Femur (tissue), 1 donor: Measurements from ENCODE around the gene VSX1.

Experiments used
- DNase-seq: peaks from one replicate; pipeline ENCODE4 v3.0.0-alpha.2; 2017

Gene VSX1

GRCh38 chr20:25065072-25065624 is 16.8 kb downstream of the VSX1 start:
- no peak for DNase-seq

DNA sequence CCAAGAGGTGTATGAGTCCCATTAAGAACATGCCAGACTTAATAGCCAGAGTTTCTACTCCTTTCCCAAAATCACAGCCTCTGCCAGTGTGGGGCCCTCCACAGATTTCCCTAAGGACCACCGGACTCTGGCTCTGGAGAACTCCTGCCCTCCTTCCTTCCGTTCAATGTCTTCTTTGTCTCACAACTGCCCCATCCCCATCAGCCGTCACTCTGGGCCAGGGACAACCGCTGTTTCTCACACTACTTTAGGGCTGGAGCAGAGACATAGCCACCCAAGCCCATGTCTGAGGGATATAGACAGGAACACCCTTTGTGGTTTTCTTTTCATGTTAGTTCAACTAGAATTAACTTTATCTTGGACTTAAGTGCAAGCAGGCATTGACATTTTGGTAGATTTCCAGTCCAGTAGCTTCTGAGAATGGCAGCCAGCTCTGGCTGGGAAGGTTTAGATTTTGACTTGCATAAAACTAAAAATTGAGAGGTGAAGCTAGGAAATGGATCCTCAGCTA is 17.3 kb downstream of the VSX1 start:
- DNase-seq: peak; percentile 7

GRCh38 chr20:25063981-25064380 is 18.0 kb downstream of the VSX1 start:
- peak; percentile 7 for DNase-seq

DNA sequence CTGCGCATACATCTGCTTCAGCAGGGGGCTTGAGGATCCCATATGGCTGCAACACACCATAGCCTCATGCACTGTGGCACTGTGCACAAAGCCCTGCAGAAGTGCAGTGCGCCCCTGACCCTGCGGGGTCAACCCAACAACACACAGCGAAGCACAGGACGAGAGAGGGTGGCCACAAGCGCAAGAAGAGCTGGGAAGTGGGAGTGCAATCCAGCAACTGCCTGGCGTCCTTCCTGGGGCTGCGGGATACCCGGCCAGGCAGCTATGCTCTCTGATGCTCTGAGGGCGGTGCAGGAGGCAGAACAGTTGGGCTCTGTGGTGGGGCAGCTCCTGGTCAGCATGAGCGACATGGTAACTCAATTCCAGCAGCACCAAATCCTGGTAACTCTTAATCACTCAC is 18.4 kb downstream of the VSX1 start:
- no peak for DNase-seq

DNA sequence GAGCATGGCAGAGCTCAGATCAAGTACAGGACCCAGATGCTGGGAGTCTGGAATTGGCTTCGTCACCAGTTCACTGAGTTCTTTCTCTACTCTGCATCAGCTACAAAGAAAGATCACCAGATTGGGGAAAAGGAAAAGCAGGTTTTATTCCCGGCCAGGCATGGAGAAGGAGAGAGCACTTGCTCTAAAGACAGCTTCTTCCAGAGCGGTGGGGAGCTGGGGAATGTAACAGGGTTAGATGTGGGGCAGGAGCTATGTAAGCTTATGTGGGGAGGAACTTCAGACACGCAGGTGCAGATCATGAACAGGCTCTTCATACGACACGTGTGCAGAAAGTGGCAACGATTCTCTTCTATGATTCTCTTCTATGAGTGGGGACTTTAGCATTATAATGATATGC is 19.1 kb downstream of the VSX1 start:
- no peak for DNase-seq

DNA sequence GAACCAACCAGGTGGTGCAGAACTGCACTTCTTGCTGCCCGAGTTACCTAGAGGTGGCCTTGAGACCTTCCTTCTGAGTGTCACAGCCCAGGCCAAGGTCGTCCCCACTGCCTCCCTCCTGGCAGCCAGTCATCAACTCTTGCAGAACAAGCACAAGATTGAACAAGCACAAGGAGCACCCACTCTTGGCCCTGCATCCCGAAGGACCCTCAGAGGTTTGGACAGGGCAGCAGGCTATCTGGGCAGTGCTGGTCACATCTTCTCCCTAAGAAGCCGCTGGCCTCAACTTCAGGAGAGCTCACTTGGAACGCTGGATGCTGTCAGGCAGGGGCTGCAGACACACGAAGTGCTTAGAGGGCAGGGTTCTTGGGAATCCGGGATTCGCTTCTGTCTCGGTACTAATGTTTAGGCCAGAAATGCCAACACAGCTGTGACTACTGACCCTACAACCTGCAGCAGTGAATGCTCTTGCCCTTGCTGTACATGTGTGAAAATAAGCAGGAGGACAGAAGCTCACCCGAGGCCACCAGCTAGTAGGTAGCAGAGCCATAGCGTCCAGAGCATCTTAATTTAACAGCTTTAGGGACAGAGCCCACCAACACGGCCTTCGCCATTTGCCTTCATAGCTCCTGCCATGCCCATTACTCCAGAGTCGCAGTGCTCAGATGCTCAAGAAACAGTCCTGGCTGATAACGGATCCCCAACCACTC is 20.0 kb downstream of the VSX1 start:
- peak; percentile 8 for DNase-seq

DNA sequence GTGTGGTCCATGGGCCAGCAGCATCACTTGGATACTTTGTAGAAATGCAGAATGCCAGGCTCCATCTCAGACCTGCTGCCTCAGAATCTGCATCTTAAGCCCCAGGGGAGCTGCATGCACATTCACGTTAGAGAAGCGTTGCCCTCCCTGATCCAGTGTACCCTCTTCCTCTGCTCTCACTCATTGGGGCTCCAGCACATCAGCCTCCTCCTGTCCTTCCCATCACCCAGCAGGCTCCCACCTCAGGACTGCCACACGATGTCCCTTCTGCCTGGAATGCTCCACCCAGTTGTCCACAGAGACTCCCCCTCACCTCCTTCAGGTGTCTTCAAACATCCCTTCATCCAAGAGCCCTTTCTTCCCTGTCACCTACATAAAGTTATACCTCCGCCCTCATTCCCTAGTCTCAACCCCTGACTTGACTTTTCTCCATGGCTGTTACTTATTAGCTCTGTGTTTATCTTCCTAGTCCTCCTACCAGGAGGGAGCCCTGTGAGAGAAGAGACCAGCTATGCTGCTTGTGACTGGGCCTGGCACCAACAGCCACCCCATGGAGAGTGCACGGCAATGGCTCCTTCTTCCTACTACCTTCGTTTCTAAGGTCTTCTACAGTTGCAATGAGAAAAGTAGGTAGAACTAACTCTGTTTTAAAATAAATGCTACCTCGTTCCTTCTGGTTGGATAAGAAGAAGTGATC is 20.7 kb downstream of the VSX1 start:
- peak; percentile 11 for DNase-seq

GRCh38 chr20:25059866-25060465 is 22.0 kb downstream of the VSX1 start:
- peak; percentile 15 for DNase-seq

- DNase-seq: peak; percentile 59
Observed at GRCh38 chr20:25058847-25059810, 22.8 kb downstream of the VSX1 start.

GRCh38 chr20:25058051-25058846 is 23.7 kb downstream of the VSX1 start, which contains the start of gene ACSS1:
ACSS1 (minus strand) TSS chr20:25058139; CDS start chr20:25058102, 37 bp downstream.
- DNase-seq: peak; percentile 77

DNA sequence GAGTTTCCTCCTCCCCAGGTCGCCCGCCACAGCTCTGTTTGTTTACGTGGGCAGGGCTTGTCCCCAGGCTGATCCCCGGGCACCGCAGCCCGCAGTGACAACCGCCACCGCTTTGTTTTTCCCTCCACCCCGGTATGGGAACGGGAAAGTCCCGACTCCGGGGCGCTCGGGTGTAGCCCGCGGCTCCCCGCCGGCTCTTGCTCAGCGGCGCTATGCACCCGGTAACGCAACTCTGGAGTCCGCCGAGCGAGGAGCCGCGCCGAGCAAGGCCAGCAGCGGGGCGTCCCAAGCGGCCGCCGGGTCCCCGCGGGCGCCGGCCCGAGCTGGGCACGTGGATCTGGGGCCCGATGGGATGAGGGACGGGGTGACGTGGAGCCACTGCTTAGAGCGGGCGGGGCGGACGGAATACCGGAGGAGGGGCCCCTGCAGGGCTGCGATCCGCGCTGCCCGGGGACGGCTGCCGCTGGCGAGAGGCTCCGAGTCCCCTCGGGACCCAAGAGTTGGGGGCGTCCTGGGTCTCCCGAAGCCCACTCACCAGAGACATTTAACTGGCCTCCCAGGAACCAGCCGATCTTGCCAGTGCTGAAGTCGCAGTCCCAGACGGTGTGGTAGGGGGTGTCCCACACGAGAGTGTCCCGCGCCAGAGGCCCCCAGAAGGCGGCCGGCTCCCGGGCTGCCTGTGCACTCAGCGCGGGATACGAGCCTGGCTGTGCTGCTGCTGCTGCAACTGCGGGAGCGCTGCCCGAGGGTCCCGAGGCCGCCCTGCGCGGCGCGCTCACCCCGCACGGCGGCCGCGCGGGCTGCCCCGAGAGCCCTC is 24.5 kb downstream of the VSX1 start:
- peak; percentile 76 for DNase-seq

DNA sequence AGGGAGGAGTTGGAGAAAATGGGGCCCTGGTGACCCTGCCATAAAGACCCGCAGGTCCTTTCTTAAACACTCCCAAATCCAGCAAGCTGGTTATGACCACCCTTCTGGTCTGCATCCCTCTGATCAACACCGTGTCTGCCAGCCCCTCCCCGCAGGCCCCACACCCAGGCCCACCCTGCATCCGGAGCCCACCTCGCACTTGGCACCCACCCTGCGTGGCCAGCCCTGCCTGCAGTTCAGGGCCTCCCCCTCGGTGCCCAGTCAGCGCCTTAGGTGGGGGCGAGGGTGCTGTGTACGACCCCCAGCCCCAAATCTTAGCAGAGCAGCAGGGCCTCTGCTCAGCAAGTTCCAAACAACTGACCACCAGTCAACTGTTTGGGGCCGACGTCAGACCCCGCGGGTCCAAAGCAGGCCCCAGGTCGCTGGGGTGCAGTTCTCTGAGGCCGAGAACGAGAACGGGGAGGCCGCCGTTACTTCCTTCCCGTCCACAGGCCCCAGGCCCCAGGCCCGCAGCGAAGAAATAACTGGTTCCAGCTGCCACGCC is 25.2 kb downstream of the VSX1 start:
- no peak for DNase-seq

- DNase-seq: peak; percentile 21
Observed at GRCh38 chr20:25055711-25056495, 26.0 kb downstream of the VSX1 start.

DNA sequence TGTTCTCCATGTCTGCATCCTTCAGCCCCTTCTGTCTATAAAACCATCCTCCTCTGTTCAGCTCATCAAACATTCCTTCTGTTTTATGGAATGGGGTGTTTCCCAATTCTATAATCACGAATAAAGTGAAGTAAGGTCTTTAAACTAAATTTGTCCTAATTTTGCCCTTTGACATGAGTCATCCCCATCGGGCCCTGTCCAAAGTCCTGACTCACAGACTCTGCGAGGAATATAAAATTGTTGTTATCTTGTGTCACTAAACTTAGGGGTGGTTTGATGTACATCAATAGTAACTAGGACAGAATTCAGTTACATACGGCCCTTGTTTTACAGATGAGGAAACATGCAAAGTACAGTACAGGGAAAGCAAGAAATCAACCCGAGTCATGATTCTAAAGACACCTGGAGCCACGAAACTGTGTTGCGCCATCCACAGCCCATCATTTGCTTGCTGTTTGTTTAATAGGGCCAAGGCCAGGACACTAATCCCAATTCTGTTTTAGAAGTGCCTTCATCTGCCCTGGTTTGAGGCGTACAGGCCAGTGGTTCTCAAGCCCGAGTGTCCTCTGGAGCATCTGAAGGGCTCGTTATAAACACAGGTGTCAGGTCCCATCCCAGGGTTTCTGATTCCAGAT is 26.8 kb downstream of the VSX1 start:
- no peak for DNase-seq

- DNase-seq: no peak
Observed at GRCh38 chr20:25054096-25054820, 27.7 kb downstream of the VSX1 start.

DNA sequence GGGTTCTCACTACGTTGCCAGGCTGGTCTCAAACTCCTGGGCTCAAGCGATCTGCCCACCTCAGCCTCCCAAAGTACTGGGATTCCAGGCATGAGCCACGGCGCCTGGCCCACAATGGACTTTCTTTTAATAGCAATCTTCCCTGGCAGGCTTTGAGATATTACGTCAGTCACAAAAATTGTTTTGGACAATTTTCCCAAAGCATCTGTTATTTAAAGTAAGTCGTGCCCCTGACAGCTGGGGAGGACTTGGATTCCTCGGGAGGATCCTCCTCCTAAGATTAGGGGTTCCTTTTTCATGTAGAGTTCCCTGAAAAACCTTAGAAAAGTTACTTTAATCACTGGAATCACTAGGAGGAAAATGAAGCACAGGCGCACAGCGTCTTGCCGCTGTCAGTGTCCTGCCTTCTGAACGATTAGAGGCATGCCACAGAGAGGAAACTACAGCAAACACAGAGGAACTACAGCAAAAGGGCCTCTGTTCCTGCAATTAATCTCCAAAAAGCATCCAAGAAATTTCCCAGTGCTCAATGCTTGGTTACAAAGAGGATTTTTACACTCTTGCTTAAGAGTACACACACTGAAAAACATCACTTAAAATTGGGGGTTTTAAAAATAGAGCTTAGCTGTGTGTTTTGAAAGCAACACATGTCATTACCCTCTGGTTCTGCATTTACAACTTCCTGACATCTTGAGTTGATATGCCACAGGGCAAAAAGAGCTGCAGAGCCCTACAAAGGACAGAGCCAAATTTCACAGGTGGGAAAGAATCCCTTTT is 28.5 kb downstream of the VSX1 start:
- DNase-seq: peak; percentile 83
